MM.1S (cell line): ENCODE measurements around the gene OVOL1.

Experiments used
- DNase-seq: peaks from one replicate; pipeline ENCODE4 v3.0.0-alpha.2; 2015
- H2AFZ ChIP-seq: fragments of 300-600 bp; sonication (generic); 2 replicates; pipeline ENCODE4 v1.6.0; 2016; ENCODE audit warnings: antibody characterized with exemption, low read length
- H3F3A ChIP-seq: fragments of 300-600 bp; sonication (generic); 2 replicates; pipeline ENCODE4 v1.6.1; 2016; ENCODE audit warnings: mild to moderate bottlenecking, antibody characterized with exemption, low read length, moderate library complexity, mixed read lengths; ENCODE audit not compliant: insufficient read depth
- H3K27ac ChIP-seq: fragments of 300-600 bp; sonication (generic); 2 replicates; pipeline ENCODE4 v1.5.1; 2016; ENCODE audit warnings: mild to moderate bottlenecking, low read length
- H3K27me3 ChIP-seq: fragments of 300-600 bp; sonication (generic); replicated peaks from 2 replicates; pipeline ENCODE4 v1.6.0; 2016; ENCODE audit warnings: low read length; ENCODE audit not compliant: insufficient read depth
- H3K36me3 ChIP-seq: fragments of 300-600 bp; sonication (generic); replicated peaks from 2 replicates; pipeline ENCODE4 v1.6.1; 2016; ENCODE audit warnings: mild to moderate bottlenecking, low read length, mixed read lengths; ENCODE audit not compliant: insufficient read depth
- H3K4me1 ChIP-seq: fragments of 300-600 bp; sonication (generic); 2 replicates; pipeline ENCODE4 v1.6.1; 2016; ENCODE audit warnings: low read length, mixed read lengths
- H3K4me2 ChIP-seq: fragments of 300-600 bp; sonication (generic); 2 replicates; pipeline ENCODE4 v1.6.0; 2016; ENCODE audit warnings: low read depth, low read length
- H3K4me3 ChIP-seq: fragments of 300-600 bp; sonication (generic); 2 replicates; pipeline ENCODE4 v1.5.1; 2016; ENCODE audit warnings: low read length, mixed read lengths
- H3K79me2 ChIP-seq: fragments of 300-600 bp; sonication (generic); 2 replicates; pipeline ENCODE4 v1.6.1; 2016; ENCODE audit warnings: mixed run types, low read length, mixed read lengths
- H3K9ac ChIP-seq: fragments of 300-600 bp; sonication (generic); 2 replicates; pipeline ENCODE4 v1.6.1; 2016; ENCODE audit warnings: low read length, mixed read lengths
- H3K9me2 ChIP-seq: fragments of 300-600 bp; sonication (generic); replicated peaks from 2 replicates; pipeline ENCODE4 v1.6.1; 2016; ENCODE audit warnings: mild to moderate bottlenecking, low read length, mixed read lengths; ENCODE audit not compliant: insufficient read depth
- H3K9me3 ChIP-seq: fragments of 300-600 bp; sonication (generic); replicated peaks from 2 replicates; pipeline ENCODE4 v1.6.1; 2016; ENCODE audit warnings: mild to moderate bottlenecking, low read length, mixed read lengths; ENCODE audit not compliant: insufficient read depth
- H4K20me1 ChIP-seq: fragments of 300-600 bp; sonication (generic); 2 replicates; pipeline ENCODE4 v1.6.1; 2016; ENCODE audit warnings: mild to moderate bottlenecking, low read length, moderate library complexity, mixed read lengths; ENCODE audit not compliant: insufficient read depth
- EZH2 ChIP-seq: fragments of 300-600 bp; sonication (generic); optimal IDR thresholded peaks from 2 replicates; pipeline ENCODE3; 2017; ENCODE audit warnings: low read depth, mild to moderate bottlenecking, antibody characterized with exemption, low read length, mixed read lengths
- EZH2phosphoT487 ChIP-seq: fragments of 300-600 bp; sonication (generic); IDR thresholded peaks from 2 replicates; pipeline ENCODE4 v1.6.1; 2018; ENCODE audit warnings: antibody characterized with exemption, low read length
- TF ChIP-seq, protein P1 (sequence below): fragments of 300-600 bp; sonication (generic); IDR thresholded peaks from 2 replicates; pipeline ENCODE4 v1.5.1; 2016; ENCODE audit warnings: antibody characterized with exemption, low read length, mixed read lengths

OVOL1 gene

DNA sequence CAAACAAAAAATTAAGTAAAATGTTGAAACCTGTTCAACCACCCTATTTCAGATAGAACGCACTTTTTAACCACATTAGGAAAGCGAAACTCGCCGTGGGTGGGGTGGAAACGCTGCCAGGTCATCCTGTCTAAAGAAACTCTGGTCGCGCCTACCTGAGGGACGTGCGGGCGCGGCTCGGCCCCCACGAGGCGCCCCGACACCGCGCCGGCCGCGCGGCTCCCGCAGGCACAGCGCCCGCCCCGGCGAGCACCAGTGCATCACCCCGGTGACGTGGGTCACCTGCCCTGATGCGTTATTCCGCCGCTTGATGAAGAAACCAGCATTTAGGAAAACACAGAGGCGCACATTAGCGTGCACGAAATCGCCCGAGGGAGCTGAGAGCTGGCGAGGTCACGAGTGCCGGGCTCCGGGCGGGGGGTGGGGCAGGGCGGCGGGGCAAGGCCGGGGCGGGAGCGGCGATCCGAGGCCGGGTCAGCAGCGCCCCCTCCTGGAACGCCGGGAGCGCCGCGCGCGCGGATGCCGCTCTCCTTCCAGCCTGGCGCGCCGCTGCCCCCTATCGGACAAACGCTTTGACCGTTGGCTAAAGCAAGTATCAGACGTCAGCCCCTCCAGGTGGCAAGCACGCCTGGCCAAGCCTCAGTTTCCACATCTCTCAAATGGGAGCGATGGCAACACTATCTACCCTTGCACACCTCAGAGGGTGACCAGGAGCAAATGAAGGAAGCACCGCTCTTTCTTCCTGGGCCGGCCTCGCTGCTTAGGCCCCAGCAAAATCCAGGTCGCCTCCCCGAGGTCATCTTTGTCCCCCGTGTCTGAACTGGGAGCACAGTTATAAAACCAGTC lies 31.2 kb downstream of the OVOL1 start:
- Histone ChIP-seq H3K4me2 (peak overlapping the region; percentile 69), H3K27ac (peak overlapping the region; percentile 45; the same call in 1 of the 2 replicates), H3K27me3 (no peaks in the 10 kb centered on the region), H4K20me1 (no peaks in the 10 kb centered on the region), H3K36me3 (no peaks in the 10 kb centered on the region), H3K79me2 (no peaks in the 10 kb centered on the region), H3K9ac (peak overlapping the region; percentile 34; the same call in 1 of the 2 replicates), H3K9me2 (no peaks in the 10 kb centered on the region), H3K9me3 (no peaks in the 10 kb centered on the region), H3K4me1 (0 out of 2 replicates have a peak, but pooled peaks cover 8% of the 10 kb centered on the region), H3F3A (peaks cover 4% of the 10 kb centered on the region), H3K4me3 (peak overlapping the region; percentile 51), H2AFZ (peak overlapping the region; percentile 46)
- DNase-seq = peak; percentile 88
- TF ChIP-seq EZH2 = no peak
- TF ChIP-seq, protein P1, sequence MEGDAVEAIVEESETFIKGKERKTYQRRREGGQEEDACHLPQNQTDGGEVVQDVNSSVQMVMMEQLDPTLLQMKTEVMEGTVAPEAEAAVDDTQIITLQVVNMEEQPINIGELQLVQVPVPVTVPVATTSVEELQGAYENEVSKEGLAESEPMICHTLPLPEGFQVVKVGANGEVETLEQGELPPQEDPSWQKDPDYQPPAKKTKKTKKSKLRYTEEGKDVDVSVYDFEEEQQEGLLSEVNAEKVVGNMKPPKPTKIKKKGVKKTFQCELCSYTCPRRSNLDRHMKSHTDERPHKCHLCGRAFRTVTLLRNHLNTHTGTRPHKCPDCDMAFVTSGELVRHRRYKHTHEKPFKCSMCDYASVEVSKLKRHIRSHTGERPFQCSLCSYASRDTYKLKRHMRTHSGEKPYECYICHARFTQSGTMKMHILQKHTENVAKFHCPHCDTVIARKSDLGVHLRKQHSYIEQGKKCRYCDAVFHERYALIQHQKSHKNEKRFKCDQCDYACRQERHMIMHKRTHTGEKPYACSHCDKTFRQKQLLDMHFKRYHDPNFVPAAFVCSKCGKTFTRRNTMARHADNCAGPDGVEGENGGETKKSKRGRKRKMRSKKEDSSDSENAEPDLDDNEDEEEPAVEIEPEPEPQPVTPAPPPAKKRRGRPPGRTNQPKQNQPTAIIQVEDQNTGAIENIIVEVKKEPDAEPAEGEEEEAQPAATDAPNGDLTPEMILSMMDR = peak; percentile 94

DNA sequence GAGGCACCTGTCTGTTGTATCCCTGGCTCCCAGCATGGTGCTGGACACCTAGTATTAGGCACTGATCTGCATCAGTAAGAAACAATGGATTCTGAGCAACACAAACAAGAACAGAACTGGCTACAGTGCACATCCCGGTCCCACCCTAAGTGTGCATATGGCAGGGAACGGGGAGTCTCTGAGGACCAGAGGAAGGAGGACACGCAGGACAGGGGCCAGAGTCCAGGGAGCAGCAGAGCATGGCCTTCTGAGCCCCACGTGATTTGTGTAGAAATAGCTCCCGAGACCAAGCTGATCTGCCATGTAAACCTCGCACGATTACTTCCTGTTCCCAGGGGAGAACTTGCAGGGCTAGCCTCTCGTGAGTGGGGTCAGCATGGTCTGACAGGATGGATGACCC lies 34.2 kb downstream of the OVOL1 start:
- Histone ChIP-seq H3K9me3 (no peaks in the 10 kb centered on the region), H4K20me1 (no peaks in the 10 kb centered on the region), H3K4me3 (no peak overlapping the region), H3K27me3 (no peaks in the 10 kb centered on the region), H3K4me1 (0 out of 2 replicates have a peak, but pooled peaks cover 8% of the 10 kb centered on the region), H2AFZ (no peak overlapping the region), H3K36me3 (no peaks in the 10 kb centered on the region), H3K4me2 (no peak overlapping the region), H3K9ac (no peak overlapping the region), H3K79me2 (no peaks in the 10 kb centered on the region), H3F3A (peaks cover 4% of the 10 kb centered on the region), H3K27ac (no peak overlapping the region), H3K9me2 (no peaks in the 10 kb centered on the region)
- TF ChIP-seq EZH2 (no peak), EZH2phosphoT487 (no peak)
- TF ChIP-seq, protein P1 = no peak
- no peak for DNase-seq

DNA sequence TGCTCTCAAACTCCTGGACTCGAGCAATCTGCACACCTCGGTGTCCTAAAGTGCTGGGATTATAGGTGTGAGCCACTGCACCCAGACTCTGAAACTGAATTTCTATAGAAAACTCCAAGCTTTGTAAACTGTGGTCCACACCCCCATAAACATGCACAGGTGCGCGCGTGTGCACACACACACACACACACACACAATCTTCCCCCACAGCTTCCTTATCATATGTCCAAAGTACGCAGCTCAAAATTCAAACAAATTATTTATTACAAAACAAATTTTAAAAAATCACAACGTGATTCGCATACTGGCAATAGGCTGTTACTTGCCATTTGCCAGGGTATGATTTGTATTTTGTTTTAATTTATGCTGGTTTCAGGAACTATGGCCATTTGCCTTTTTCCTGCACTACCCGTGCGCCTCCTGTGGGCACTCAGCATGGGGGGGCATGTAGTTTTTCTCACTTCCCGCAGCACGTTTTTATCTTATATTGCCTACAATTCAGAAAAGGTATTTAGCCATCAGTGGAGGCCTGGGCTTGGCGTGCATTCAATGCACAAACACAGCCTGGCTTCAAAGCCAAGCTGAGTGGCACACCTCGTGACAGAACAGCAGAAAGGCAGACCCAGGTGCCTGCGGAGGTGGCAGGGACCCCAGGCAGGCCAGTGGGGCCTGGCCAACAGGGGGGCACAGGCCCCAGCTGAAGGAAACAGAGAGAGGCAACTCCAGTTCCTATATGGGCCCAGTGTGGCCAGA lies 36.1 kb downstream of the OVOL1 start:
- H3K79me2 ChIP-seq = no peaks in the 10 kb centered on the region
- H3K4me1 ChIP-seq = 0 out of 2 replicates have a peak, but pooled peaks cover 4% of the 10 kb centered on the region
- no peaks in the 10 kb centered on the region for H4K20me1 ChIP-seq
- no peak overlapping the region for H3K9ac ChIP-seq
- H3K9me2 ChIP-seq = no peaks in the 10 kb centered on the region
- H3K4me3 ChIP-seq = no peak overlapping the region
- no peak for TF ChIP-seq EZH2phosphoT487
- TF ChIP-seq EZH2 = no peak
- TF ChIP-seq, protein P1 = no peak
- no peaks in the 10 kb centered on the region for H3F3A ChIP-seq
- no peaks in the 10 kb centered on the region for H3K27me3 ChIP-seq
- no peaks in the 10 kb centered on the region for H3K9me3 ChIP-seq
- H3K27ac ChIP-seq = no peak overlapping the region
- no peak overlapping the region for H2AFZ ChIP-seq
- no peak for DNase-seq
- no peaks in the 10 kb centered on the region for H3K36me3 ChIP-seq
- H3K4me2 ChIP-seq = no peak overlapping the region
